HCT116 (cell line): ENCODE measurements around the gene ANAPC1.
"Not testable (repeated sequence)": the region's sequence is repeated elsewhere in the genome, so short reads cannot be mapped to it uniquely, and the experiment has no call there.

Source experiments
- EZH2 ChIP-seq: fragments of 200-600 bp; sonication (generic); IDR thresholded peaks from 2 replicates; pipeline ENCODE4 v1.6.1; 2017; ENCODE audit warnings: antibody characterized with exemption, mixed run types
- EZH2phosphoT487 ChIP-seq: fragments of 200-600 bp; IDR thresholded peaks from 2 replicates; pipeline ENCODE4 v1.6.1; 2018; ENCODE audit warnings: antibody characterized with exemption, borderline replicate concordance
- RAD21 ChIP-seq: IDR thresholded peaks from 2 replicates; pipeline ENCODE4 v1.6.1; 2012; ENCODE audit warnings: low read depth, mild to moderate bottlenecking
- SRF ChIP-seq: IDR thresholded peaks from 2 replicates; pipeline ENCODE4 v1.6.1; 2012; ENCODE audit warnings: low read depth
- ZNF274 ChIP-seq: fragments of 200-500 bp; sonication (Bioruptor generic); IDR thresholded peaks from 2 replicates; pipeline ENCODE4 v1.6.1; 2014; ENCODE audit warnings: mild to moderate bottlenecking, low read depth, low read length, inconsistent platforms
- TF ChIP-seq, protein P1 (sequence below), 3 experiments: fragments of 200-600 bp in 1 of 3; sonication (generic) in 1 of 3; IDR thresholded peaks in 2 of 3; conservative IDR thresholded peaks in 1 of 3; 2 replicates each; pipeline ENCODE4 v1.5.1; 2012 to 2017; ENCODE audit warnings: low read depth in 2 of 3, low read length in 2 of 3, antibody characterized with exemption in 1 of 3, borderline replicate concordance in 1 of 3, control low read depth in 1 of 3, mild to moderate bottlenecking in 1 of 3, mixed read lengths in 1 of 3, mixed run types in 1 of 3, moderate library complexity in 1 of 3; ENCODE audit not compliant: insufficient read depth in 1 of 3
- TF ChIP-seq, protein P2 (sequence below): IDR thresholded peaks from 2 replicates; pipeline ENCODE4 v1.6.1; 2012; ENCODE audit warnings: low read depth

DNA sequence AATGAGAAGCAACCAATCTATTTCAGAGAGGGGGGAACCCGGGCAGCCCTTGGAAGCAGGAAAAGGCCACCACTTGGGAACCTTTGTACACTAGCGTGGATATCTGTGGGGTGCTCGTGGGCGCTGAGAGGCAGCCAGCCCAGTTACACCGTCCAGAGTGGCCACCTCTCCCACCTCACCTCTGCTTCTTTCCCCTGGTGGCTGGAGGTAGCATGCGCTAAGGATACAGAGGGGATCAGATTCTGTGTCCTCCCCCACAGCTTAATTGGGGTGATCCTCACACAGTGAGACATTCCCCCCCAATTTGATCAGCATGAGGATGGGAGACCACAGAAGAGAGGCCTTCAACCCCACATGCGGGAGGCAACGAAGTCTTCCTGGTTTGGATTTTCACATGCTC, 117.7 kb downstream of the ANAPC1 start:
- TF ChIP-seq ZNF274, RAD21, EZH2, EZH2phosphoT487, SRF: not testable (repeated sequence)
- TF ChIP-seq, protein P1, sequence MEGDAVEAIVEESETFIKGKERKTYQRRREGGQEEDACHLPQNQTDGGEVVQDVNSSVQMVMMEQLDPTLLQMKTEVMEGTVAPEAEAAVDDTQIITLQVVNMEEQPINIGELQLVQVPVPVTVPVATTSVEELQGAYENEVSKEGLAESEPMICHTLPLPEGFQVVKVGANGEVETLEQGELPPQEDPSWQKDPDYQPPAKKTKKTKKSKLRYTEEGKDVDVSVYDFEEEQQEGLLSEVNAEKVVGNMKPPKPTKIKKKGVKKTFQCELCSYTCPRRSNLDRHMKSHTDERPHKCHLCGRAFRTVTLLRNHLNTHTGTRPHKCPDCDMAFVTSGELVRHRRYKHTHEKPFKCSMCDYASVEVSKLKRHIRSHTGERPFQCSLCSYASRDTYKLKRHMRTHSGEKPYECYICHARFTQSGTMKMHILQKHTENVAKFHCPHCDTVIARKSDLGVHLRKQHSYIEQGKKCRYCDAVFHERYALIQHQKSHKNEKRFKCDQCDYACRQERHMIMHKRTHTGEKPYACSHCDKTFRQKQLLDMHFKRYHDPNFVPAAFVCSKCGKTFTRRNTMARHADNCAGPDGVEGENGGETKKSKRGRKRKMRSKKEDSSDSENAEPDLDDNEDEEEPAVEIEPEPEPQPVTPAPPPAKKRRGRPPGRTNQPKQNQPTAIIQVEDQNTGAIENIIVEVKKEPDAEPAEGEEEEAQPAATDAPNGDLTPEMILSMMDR (IDR thresholded peaks at IDR 0.05 in 2 of 3, conservative IDR thresholded peaks at IDR 0.05 in 1 of 3; ENCODE audit: borderline replicate concordance in 1 of 3, insufficient read depth in 1 of 3, low read depth in 2 of 3, low read length in 2 of 3) = not testable (repeated sequence)
- TF ChIP-seq, protein P2, sequence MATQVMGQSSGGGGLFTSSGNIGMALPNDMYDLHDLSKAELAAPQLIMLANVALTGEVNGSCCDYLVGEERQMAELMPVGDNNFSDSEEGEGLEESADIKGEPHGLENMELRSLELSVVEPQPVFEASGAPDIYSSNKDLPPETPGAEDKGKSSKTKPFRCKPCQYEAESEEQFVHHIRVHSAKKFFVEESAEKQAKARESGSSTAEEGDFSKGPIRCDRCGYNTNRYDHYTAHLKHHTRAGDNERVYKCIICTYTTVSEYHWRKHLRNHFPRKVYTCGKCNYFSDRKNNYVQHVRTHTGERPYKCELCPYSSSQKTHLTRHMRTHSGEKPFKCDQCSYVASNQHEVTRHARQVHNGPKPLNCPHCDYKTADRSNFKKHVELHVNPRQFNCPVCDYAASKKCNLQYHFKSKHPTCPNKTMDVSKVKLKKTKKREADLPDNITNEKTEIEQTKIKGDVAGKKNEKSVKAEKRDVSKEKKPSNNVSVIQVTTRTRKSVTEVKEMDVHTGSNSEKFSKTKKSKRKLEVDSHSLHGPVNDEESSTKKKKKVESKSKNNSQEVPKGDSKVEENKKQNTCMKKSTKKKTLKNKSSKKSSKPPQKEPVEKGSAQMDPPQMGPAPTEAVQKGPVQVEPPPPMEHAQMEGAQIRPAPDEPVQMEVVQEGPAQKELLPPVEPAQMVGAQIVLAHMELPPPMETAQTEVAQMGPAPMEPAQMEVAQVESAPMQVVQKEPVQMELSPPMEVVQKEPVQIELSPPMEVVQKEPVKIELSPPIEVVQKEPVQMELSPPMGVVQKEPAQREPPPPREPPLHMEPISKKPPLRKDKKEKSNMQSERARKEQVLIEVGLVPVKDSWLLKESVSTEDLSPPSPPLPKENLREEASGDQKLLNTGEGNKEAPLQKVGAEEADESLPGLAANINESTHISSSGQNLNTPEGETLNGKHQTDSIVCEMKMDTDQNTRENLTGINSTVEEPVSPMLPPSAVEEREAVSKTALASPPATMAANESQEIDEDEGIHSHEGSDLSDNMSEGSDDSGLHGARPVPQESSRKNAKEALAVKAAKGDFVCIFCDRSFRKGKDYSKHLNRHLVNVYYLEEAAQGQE = not testable (repeated sequence)
